HL-60 (cell line): ENCODE results near the gene POMP.

Experiments used
- DNase-seq, 2 experiments: peaks; one replicate each; pipeline ENCODE4 v3.0.0-alpha.2; 2010 to 2020; ENCODE audit warnings: low read depth in 1 of 2, low spot score in 1 of 2
- H3K27ac ChIP-seq: fragments of 250-450 bp; sonication (Bioruptor Pico); replicated peaks from 2 replicates; pipeline ENCODE4 v1.5.1; 2020; ENCODE audit warnings: mild to moderate bottlenecking, moderate library complexity
- H3K27me3 ChIP-seq: fragments of 250-450 bp; sonication (Bioruptor Pico); 2 replicates; pipeline ENCODE4 v1.5.1; 2021; ENCODE audit warnings: mild to moderate bottlenecking, moderate library complexity; ENCODE audit not compliant: insufficient read depth, poor library complexity, severe bottlenecking
- H3K4me3 ChIP-seq: replicated peaks from 2 replicates; pipeline ENCODE4 v1.5.1; 2011; ENCODE audit warnings: mild to moderate bottlenecking, control low read depth, low read length; ENCODE audit not compliant: insufficient read depth
- GABPA ChIP-seq: IDR thresholded peaks from 2 replicates; pipeline ENCODE4 v1.6.1; 2012; ENCODE audit warnings: low read depth
- POLR2AphosphoS5 ChIP-seq: IDR thresholded peaks from 2 replicates; pipeline ENCODE4 v1.6.1; 2012; ENCODE audit warnings: low read depth
- SPI1 ChIP-seq: IDR thresholded peaks from 2 replicates; pipeline ENCODE4 v1.6.1; 2012; ENCODE audit warnings: low read depth, mild to moderate bottlenecking, borderline replicate concordance
- TF ChIP-seq, protein P1 (sequence below): IDR thresholded peaks from one replicate; pipeline ENCODE4 v1.5.1; 2011; ENCODE audit warnings: low read length, control low read depth, inconsistent platforms; ENCODE audit not compliant: insufficient read depth
- TF ChIP-seq, protein P2 (sequence below): IDR thresholded peaks from 2 replicates; pipeline ENCODE4 v1.6.1; 2012; ENCODE audit warnings: low read depth; ENCODE audit not compliant: insufficient replicate concordance

POMP gene

DNA sequence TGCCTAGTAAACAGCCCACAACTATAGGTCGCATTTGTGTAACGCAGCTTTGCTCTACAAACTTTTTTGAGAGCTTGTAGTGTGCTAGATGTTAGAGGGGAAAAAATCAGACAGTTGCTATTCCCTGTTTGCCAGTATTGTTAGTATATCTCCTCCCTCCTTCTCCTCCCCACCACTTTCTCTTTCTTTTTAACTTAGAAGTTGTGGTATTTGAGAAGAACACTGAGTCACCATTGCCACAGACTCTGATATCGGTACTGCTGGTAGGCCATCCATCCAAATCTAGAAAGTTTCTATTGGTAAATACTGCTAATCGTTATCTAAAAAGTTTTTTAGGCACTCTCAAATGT is 666 bp downstream of the POMP start:
- Histone ChIP-seq H3K27me3 (no peaks in the 10 kb centered on the region), H3K27ac (peak overlapping the region; percentile 74), H3K4me3 (peak overlapping the region; percentile 80)
- TF ChIP-seq, protein P1, sequence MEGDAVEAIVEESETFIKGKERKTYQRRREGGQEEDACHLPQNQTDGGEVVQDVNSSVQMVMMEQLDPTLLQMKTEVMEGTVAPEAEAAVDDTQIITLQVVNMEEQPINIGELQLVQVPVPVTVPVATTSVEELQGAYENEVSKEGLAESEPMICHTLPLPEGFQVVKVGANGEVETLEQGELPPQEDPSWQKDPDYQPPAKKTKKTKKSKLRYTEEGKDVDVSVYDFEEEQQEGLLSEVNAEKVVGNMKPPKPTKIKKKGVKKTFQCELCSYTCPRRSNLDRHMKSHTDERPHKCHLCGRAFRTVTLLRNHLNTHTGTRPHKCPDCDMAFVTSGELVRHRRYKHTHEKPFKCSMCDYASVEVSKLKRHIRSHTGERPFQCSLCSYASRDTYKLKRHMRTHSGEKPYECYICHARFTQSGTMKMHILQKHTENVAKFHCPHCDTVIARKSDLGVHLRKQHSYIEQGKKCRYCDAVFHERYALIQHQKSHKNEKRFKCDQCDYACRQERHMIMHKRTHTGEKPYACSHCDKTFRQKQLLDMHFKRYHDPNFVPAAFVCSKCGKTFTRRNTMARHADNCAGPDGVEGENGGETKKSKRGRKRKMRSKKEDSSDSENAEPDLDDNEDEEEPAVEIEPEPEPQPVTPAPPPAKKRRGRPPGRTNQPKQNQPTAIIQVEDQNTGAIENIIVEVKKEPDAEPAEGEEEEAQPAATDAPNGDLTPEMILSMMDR: no peak
- TF ChIP-seq POLR2AphosphoS5: no peak
- no peak for TF ChIP-seq GABPA
- TF ChIP-seq SPI1: no peak
- TF ChIP-seq, protein P2, sequence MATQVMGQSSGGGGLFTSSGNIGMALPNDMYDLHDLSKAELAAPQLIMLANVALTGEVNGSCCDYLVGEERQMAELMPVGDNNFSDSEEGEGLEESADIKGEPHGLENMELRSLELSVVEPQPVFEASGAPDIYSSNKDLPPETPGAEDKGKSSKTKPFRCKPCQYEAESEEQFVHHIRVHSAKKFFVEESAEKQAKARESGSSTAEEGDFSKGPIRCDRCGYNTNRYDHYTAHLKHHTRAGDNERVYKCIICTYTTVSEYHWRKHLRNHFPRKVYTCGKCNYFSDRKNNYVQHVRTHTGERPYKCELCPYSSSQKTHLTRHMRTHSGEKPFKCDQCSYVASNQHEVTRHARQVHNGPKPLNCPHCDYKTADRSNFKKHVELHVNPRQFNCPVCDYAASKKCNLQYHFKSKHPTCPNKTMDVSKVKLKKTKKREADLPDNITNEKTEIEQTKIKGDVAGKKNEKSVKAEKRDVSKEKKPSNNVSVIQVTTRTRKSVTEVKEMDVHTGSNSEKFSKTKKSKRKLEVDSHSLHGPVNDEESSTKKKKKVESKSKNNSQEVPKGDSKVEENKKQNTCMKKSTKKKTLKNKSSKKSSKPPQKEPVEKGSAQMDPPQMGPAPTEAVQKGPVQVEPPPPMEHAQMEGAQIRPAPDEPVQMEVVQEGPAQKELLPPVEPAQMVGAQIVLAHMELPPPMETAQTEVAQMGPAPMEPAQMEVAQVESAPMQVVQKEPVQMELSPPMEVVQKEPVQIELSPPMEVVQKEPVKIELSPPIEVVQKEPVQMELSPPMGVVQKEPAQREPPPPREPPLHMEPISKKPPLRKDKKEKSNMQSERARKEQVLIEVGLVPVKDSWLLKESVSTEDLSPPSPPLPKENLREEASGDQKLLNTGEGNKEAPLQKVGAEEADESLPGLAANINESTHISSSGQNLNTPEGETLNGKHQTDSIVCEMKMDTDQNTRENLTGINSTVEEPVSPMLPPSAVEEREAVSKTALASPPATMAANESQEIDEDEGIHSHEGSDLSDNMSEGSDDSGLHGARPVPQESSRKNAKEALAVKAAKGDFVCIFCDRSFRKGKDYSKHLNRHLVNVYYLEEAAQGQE: no peak
- no peak for DNase-seq

DNA sequence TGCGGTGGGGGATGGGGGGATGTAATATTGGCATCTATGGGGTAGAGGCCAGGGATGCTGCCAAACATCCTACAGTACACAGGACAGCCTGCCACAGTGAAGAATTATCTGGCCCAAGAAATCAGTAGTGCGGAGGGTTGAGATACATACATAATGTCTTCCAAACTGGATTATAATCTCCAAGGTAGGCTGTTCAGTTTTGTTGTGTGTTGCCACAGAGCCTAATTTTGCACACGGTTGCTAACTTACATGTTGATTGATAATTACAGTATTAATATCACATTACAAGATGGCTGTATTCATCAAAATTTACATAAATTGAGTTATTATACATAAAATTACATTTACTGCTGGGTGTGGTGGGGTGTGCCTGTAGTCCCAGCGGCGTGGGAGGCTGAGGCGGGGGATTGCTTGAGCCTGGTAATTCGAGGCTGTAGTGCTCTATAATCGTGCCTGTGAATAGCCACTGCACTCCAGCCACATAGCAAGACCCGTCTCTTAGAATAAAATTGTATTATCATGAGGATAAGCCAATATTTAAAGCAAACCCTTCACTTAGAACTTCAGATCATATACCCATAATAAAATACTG is 8.1 kb downstream of the POMP start:
- Histone ChIP-seq H3K27ac (no peak overlapping the region), H3K4me3 (no peak overlapping the region), H3K27me3 (no peaks in the 10 kb centered on the region)
- no peak for DNase-seq
- TF ChIP-seq, protein P2: no peak
- no peak for TF ChIP-seq GABPA
- no peak for TF ChIP-seq POLR2AphosphoS5

DNA sequence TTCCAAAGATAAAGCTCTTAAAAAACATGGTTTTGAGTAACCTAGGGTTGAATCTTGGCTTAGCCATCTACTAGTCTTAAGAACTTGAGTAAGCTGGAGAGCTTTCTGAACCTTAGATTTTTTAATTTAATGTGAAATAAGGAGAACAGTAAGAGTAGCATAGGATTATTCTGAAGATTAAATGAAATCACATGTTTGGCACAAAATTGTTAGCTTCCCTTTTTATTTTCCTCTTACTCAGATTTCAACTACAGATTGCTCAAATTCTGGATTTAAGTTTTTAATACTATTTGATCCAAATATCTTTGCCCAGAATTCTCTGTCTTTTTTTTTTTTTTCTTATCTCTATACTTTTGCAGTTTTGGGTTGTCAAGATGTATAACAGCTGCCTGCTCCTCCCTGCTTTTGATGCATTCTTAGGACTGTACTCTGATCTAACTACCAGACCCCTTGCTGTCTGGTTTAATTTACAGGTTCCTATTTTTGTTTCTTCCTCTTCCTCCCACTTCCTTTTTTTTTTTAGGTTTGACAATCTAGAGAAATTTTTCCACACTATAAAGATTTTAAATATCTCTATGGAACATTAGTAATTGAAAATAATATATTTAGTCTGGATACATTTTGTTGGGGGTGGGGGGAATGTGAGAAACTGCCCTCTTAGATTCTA is 12.3 kb downstream of the POMP start:
- no peak overlapping the region for H3K4me3 ChIP-seq
- no peaks in the 10 kb centered on the region for H3K27me3 ChIP-seq
- DNase-seq: peak in 1 of 2 experiments; percentile 15
- no peak overlapping the region for H3K27ac ChIP-seq
- TF ChIP-seq GABPA (no peak), SPI1 (peak; percentile 93)
- TF ChIP-seq, protein P1: no peak

DNA sequence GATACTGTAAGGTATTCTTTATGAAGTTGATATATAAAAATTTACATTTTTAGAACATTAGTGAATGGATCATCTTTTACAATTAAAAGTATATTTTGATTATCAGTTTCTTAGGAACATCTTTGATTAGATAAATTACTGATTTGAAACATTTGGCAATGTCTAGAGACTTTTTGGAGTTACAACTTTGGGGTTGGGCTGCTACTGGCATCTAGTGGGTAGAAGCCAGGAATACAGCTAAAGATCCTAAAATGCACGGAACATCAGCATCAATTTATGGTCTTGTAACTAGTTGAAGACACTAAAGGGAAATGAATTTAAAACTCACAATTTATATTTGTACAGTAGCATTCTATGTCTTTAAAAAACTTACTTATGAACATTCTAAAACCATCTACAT is 19.9 kb downstream of the POMP start:
- Histone ChIP-seq H3K4me3 (no peak overlapping the region), H3K27ac (no peak overlapping the region), H3K27me3 (no peaks in the 10 kb centered on the region)
- no peak for DNase-seq
- TF ChIP-seq POLR2AphosphoS5 (no peak), SPI1 (no peak), GABPA (no peak)
- TF ChIP-seq, protein P1: no peak
- TF ChIP-seq, protein P2: no peak
